ENCODE data around the gene KIAA2012.

DNA sequence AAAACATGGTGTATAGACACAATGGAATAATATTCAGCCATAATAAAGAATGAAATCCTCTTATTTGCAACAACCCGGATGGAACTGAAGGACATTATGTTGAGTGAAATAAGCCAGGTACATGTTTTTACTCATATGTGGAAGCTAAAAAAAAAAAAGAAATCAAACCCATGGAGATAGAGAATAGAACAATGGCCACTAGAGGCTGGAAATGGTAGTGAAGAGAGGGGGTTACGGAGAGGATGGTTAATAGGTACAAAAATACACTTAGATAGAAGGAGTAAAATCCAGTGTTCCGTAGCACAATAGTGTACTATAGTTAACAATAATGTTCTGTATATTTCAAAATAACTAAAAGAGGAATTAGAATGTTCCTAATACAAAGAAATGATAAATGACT lies 12.8 kb upstream of the KIAA2012 start:
- TF ChIP-seq POLR2AphosphoS5 (IDR thresholded peaks at IDR 0.05; ENCODE audit: low read depth, low read length) (no peak), SPI1 (IDR thresholded peaks at IDR 0.05; ENCODE audit: low read depth, low read length) (no peak)

All from GM12891 (cell line).